Measurements from ENCODE around the gene CCDC88B.

CCDC88B gene, protein sequence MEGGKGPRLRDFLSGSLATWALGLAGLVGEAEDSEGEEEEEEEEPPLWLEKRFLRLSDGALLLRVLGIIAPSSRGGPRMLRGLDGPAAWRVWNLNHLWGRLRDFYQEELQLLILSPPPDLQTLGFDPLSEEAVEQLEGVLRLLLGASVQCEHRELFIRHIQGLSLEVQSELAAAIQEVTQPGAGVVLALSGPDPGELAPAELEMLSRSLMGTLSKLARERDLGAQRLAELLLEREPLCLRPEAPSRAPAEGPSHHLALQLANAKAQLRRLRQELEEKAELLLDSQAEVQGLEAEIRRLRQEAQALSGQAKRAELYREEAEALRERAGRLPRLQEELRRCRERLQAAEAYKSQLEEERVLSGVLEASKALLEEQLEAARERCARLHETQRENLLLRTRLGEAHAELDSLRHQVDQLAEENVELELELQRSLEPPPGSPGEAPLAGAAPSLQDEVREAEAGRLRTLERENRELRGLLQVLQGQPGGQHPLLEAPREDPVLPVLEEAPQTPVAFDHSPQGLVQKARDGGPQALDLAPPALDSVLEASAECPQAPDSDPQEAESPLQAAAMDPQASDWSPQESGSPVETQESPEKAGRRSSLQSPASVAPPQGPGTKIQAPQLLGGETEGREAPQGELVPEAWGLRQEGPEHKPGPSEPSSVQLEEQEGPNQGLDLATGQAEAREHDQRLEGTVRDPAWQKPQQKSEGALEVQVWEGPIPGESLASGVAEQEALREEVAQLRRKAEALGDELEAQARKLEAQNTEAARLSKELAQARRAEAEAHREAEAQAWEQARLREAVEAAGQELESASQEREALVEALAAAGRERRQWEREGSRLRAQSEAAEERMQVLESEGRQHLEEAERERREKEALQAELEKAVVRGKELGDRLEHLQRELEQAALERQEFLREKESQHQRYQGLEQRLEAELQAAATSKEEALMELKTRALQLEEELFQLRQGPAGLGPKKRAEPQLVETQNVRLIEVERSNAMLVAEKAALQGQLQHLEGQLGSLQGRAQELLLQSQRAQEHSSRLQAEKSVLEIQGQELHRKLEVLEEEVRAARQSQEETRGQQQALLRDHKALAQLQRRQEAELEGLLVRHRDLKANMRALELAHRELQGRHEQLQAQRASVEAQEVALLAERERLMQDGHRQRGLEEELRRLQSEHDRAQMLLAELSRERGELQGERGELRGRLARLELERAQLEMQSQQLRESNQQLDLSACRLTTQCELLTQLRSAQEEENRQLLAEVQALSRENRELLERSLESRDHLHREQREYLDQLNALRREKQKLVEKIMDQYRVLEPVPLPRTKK (N-terminal part only)

DNA sequence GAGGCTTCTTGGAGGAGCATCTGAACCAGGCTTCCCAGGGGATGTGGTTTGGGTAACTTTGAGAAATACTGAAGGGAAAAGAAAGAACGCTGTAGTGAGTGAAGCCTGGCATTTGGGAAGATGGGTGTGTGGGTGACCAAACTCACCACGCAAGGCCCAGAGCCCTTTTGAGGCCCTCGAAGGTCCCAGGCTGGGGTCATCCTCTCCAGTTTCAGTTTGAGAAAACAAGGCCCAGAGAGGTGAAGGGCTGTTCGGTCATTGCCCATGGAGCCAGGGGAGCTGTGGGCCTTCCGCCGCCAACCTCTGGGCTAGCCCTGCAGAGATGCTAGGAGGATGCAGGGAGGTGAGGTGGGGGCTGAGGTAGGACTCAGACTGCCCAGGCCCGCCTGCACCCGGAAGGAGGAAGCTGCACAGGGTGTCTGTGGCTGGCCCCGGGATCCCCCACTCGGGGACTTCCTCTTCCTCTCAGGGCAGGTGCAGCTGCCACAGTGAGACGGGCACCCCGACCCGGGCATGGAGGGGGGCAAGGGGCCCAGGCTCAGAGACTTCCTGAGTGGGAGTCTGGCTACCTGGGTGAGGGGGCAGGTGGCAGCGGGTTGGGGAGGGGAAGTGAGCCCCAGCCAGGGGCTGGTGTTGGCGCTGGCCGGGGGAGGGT, at the start of gene CCDC88B:
Gene CCDC88B (plus strand): TSS at position 451 of the 655 bp plus-strand sequence. CDS start 63 bp downstream, at position 514.
- DNase-seq (ENCODE audit: low spot score), result no peak

DNA sequence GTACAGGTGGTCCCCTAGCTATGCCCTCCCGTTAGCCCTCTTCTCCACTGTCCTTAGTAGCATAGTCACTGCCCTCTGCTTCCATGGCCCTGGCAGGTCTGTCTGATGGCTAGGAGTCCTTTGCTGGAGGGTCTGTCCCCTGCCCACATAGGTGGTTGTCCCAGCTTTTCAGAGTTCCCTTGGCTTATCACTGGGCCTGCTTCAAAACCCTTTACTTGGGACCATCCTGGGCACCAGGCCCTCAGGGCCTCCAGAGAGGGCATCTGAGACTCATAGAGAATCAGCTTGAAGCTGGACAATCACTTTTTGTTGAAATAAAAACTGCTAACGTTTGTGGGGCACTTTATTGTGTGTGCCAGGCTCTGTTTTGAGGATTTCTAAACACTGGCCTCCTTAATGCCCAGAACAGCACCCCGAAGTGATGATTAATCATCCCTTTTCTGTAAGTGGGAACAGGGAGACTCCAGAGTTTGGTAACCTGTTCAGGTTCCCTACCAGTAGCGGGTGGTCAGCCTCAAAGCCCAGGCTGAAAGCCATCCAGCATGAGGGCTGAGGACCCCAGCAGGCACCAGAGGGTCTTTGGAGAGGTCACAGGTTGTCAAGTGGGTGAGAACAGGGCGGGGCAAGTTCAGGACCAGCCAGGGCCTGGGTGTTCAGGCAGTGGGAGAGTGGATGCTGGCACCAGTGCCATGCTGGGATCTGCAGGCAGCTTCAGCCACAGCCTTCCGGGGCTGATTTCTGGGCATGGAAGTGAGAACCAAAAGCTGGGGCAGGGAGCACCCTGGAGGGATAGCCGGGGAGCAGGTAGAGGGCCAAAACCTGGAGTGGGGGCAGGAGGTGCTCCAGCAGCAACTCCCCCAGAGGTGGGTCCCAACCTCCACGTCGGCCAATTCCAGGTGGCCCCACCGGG, 49.4 kb upstream of the CCDC88B start:
- no peak for DNase-seq (ENCODE audit: low spot score)

DNA sequence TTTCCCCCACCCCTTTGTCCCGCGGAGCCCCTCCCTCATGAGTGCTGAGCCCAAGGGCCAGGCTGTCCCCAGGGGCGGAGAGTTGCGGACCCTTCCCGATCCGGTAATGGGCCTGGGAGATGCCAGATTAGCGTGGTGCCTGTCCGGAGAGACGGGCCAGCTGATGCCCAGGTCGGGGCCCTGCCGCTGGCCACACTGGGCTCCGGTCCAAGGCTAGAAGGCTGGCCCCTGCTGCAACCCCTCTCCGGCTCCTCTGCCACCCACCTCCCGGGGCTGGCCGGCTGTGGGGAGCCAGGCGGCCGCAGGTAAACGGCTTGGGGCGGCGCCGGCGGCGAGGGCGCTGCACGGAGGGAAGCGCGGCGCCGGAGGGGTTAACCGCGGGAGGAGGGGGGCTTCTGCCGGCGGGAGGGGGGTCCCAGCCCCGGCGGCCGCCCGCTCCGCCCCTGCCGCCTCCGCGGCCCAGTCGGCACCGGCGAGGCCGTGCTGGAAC, 48.7 kb upstream of the CCDC88B start, which contains the start of gene KCNK4:
Gene KCNK4 (plus strand): TSS at position 41 of the 490 bp plus-strand sequence. CDS start 1,717 bp downstream, outside the sequence.
- no peak for DNase-seq (ENCODE audit: low spot score)

DNA sequence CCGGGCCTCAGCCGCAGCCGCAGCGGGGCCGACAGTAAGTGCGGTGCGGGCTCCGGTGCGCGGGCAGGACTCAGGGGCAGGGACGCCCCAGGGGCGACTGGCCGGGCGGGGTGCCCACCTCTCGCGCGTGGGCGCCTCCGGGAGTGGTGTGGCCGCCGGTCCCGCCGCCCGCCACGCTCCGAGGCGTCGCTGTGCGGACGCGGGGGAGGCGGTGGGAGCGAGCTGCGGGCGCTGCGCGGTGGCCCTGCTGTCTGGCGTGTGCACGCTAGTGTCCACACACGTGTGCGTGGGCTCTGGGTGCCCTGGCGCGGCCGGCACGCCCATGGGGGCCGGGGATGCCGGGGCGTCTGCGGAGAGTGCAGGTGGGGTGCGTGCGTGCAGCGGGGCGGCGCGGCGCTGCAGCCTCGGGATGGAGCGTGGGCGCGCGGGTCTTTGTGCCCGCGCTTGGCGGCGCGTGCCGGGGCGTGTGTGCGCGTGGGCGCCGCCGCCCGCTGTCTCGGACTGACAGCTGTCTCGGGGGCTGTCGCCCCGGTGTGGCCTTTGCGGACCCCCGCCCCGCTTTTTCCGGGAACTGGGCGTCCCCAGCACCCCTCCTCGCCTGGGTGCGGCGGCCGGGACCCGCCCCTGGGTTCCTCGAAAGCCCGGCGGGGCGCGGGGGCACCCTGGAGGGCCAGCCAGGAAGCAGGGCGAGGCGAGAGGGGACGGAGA, 48.1 kb upstream of the CCDC88B start:
- no peak for DNase-seq (ENCODE audit: low spot score)

DNA sequence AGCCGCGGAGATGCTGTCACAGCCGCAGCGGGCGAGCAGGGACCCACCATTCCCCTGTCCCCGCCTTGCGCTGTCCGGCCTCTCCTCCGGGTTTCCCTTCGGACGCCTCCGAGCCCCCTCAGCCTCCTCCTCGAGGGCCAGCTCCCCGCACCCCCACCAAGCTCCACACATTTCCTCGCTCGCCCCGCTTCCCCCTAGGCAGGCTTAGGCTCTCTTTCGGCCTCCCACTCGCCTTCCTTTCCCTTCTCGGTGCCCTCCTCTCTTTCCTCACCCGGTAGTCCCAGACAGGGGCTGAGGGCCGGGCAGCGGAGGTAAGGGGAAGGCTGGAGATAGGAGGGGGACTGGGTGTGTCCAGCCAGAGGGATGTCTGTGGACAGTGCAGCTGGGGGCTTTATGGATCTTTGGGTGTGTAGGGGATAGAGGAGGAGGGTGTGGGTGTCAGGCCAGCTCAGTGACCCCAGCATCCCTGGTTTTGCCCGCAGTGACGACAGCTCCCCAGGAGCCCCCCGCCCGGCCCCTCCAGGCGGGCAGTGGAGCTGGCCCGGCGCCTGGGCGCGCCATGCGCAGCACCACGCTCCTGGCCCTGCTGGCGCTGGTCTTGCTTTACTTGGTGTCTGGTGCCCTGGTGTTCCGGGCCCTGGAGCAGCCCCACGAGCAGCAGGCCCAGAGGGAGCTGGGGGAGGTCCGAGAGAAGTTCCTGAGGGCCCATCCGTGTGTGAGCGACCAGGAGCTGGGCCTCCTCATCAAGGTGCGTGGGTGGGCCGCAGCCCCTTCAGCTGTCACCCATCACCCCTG, 47.3 kb upstream of the CCDC88B start:
- no peak for DNase-seq (ENCODE audit: low spot score)

DNA sequence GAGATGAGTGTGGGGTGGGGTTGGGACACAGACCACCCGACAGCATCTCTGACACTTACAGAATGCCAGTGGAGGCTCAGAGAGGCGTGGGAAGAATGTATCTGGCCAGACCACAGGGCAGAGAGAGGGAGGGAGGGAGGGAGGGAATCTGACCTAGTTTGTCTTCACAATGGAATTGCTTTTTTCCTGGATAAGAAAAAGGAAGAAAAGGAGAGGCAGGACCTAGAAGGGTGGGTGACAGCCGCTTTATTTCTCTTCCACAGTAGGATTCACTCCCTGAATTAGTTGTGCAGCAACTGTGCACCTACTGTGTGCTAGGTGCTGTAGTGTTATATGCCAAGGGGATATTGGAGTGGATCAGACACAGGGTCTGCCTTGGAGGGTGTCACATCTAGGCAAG, 45.2 kb upstream of the CCDC88B start:
- peak; percentile 61 for DNase-seq (ENCODE audit: low spot score)

DNA sequence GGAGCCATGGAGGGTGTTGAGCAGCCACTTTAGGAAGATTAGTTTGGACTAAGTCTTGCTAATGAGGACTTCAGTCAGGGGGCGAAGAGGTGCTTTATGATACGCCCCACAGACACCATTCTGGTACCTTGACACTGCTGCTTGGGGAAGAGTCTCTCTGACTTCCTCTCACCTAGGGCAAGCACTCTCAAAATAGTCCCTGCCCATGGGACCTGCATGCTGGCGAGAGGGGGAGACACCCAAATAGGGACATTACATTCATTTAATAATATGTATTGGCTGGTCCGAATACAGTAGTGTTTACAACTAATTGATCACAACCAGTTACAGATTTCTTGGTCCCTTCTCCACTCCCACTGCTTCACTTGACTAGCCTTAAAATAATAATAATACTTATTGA, 44.2 kb upstream of the CCDC88B start:
- DNase-seq (ENCODE audit: low spot score), result no peak

DNA sequence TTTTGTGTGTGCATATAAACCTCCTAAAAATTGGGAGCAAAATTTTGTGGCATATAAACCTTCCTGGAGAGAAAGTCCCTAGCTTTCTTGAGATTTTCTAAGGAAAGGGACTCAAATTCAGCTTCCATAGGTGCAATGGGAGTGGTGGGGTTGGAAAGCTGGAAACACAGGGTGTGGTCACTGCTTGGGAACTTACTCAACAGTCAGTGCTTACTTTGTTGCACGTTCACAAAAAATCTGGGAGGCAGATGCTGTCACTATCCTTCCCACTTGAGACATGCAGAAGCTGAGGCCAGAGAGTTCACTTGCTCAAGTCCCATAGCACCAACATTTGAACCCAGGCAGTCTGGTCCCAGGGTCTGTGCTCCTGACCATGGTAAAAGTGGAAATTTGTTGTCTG, 43.8 kb upstream of the CCDC88B start:
- DNase-seq (ENCODE audit: low spot score), result peak; percentile 29

DNA sequence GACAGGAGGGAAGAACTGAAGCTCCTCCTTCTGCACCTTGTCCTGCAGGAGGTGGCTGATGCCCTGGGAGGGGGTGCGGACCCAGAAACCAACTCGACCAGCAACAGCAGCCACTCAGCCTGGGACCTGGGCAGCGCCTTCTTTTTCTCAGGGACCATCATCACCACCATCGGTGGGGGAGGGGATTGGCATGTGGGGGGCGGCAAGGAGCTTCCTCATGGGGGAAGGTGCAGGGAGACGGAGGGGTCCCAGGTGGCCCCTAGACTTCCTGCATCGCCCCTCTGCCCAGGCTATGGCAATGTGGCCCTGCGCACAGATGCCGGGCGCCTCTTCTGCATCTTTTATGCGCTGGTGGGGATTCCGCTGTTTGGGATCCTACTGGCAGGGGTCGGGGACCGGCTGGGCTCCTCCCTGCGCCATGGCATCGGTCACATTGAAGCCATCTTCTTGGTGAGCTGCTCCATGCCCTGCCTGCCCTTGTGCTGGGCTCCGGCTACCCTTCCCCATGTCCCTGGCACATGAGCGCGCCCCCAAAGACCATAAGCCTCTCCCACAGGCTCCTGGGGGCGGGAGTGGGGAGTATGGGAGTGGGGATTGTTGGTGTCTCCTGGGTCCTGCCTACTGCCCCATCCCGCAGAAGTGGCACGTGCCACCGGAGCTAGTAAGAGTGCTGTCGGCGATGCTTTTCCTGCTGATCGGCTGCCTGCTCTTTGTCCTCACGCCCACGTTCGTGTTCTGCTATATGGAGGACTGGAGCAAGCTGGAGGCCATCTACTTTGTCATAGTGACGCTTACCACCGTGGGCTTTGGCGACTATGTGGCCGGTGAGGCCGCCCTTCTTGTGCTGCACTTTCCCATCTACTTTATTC, 42.9 kb upstream of the CCDC88B start:
- DNase-seq (ENCODE audit: low spot score), result no peak

DNA sequence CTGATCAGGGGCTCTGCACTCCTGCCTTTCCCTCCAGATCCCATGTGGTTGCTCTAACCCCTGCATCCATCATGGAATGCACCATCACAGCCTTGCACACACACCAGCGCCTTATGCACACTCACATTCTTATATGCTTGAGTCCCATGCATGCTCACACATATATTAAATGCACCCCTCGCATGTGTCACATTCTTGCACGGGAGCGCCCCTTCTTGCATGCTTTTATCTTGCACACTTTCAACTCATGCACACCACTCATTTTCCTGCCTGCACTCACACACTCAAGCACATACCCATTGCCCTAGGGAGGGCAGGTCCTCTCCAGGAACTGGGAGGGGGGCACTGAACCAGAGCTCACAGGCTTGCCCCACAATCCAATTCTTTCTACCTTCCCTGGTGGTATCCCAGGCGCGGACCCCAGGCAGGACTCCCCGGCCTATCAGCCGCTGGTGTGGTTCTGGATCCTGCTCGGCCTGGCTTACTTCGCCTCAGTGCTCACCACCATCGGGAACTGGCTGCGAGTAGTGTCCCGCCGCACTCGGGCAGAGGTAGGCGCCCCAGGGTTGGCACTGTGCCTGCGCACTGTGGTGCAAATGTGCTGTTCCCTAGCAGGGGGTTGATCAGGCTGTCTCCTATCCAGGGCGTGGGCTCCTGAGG, 42.2 kb upstream of the CCDC88B start:
- DNase-seq (ENCODE audit: low spot score), result no peak

DNA sequence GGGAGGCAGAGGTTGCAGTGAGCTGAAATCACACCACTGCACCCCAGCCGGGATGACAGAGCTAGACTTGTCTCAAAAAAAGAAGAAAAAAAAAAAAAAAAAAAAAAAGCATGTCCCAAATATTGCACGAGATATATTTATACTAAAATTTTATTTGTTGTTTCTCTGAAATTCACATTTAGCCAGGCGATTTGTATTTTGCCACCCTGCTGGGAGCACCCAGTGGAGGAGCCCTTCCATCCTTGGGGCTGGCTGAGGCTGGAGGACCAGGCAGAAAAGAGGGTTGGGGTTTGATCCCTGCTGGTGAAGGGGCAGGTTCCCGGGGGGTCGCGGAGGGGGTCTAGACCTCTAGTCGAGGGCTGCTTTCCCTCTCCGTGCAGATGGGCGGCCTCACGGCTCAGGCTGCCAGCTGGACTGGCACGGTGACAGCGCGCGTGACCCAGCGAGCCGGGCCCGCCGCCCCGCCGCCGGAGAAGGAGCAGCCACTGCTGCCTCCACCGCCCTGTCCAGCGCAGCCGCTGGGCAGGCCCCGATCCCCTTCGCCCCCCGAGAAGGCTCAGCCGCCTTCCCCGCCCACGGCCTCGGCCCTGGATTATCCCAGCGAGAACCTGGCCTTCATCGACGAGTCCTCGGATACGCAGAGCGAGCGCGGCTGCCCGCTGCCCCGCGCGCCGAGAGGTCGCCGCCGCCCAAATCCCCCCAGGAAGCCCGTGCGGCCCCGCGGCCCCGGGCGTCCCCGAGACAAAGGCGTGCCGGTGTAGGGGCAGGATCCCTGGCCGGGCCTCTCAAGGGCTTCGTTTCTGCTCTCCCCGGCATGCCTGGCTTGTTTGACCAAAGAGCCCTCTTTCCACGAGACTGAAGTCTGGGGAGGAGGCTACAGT, 40.8 kb upstream of the CCDC88B start:
- DNase-seq (ENCODE audit: low spot score), result peak; percentile 55

DNA sequence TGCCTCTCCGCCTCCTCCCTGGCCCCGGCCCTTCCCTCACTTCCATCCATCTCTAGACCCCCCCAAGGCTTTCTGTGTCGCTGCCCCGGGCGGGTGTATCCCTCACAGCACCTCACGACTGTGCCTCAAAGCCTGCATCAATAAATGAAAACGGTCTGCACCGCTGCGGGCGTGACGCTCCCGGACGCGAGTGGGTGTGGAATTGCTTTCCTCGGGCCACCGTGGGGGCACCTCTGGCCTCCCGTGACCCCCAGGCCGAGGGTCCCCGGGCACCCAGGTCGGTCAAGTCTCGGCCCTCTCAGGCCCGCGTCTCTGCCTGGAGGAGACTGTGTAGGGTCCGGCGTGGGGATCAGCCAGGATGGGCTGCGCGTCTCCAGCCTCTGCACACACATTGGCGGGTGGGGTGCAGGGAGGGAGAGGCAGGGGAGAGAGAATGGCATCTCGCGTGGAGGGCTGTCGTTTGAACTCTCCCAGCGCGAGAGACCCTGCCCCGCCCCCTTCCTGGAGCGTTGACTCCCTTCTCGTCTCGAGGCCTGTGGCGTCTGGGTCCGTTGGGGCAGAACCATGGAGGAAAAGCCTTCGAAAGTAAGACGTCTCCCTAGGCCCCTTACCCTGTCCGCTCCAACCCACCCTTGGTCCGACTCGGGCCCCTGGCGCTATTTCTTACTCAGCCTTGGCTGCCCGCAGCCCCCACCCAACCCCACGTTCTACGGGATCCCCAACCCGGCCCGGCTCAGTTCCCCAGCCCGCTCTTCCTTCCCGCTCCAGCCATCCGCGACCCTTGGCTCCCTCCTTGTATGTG, 40.0 kb upstream of the CCDC88B start, which contains the start of gene CATSPERZ:
Gene CATSPERZ (plus strand): TSS at position 512 of the 802 bp plus-strand sequence. CDS start 53 bp downstream, at position 565.
- no peak for DNase-seq (ENCODE audit: low spot score)

DNA sequence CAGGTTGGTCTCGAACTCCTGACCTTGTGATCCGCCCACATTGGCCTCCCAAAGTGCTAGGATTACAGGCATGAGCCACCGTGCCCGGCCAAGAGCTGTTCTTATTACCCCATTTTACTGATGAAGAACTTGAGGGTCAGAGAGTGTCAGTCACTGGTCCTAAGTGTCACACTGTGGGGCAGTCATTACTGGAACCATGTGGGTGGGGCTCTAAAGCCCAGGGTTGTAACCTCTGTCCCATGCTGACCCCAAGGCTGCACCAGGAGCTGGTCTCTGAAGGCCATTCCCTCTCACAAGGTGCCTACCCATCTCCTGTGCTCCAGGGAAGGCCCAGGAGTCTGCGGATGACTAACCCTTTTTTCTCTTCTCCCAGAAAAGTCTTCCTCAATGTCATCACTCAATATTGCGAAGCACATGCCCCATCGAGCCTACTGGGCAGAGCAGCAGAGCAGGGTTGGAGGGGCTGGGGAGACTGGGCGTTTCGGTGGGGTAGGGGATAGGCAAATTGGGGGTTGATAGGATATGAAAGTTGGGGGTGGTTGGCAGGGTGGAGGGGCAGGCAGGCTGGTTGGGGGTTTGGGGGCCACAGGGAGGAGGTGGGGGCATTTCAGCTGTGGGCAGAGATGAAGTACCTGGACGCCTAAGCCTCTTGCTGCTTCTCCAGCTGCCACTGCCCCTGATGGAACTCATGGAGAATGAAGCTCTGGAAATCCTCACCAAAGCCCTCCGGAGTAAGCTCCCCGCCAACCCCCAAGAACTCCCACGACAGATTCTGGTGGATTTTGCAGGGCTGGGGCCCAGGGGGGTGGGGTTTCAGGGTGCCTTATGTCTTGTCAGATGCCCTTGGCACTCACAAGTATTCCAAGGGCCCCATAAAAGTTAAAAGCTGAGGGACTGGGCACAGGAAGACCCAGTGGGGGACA, 36.6 kb upstream of the CCDC88B start:
- DNase-seq (ENCODE audit: low spot score), result no peak

DNA sequence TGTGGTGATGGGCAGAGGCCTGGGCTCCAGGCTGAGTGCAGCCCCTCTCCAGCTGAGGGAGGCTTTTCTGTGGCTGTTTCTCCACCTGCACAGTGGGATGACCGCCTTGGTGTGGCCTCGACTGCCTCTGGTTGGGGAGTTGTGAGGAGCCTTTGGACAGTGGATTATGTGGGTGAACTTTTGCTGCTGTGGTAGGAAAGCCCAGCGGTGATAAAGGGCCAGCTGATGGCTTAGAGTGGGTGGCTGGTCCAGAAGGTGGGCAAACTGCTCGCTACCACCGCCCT, 36.0 kb upstream of the CCDC88B start:
- DNase-seq (ENCODE audit: low spot score), result no peak
